Adrenal gland (tissue), 12 donors: ENCODE data around the gene CFAP65. TPM values are rescaled to one million over a fixed set of nuclear protein-coding genes. Genes with fewer than 3 reads are reported as not detected.

Source experiments
- DNase-seq, 7 donors: peaks; one replicate each; pipeline ENCODE4 v3.0.0-alpha.2; 2019 to 2020
- H3K27ac ChIP-seq, 5 donors: fragments of 200-600 bp; sonication (generic) in 4 of 5; 1 replicate in 3 of 5; 2 replicates in 2 of 5; pipeline versions ENCODE4 v1.5.1 to v1.8.0; 2016 to 2020; ENCODE audit warnings: mild to moderate bottlenecking in 1 of 5
- H3K27me3 ChIP-seq: fragments of 200-600 bp; 2 replicates; pipeline ENCODE4 v1.8.0; 2021
- H3K36me3 ChIP-seq, 2 donors: fragments of 200-600 bp; replicated peaks in 1 of 2; 1 replicate in 1 of 2; 2 replicates in 1 of 2; pipeline versions ENCODE4 v1.5.1 to v1.8.0; 2018 to 2022
- H3K4me1 ChIP-seq, 2 donors: fragments of 200-600 bp; replicated peaks in 1 of 2; 1 replicate in 1 of 2; 2 replicates in 1 of 2; pipeline versions ENCODE4 v1.5.1 to v1.8.0; 2018 to 2021
- H3K4me3 ChIP-seq, 4 donors: fragments of 200-600 bp; sonication (generic) in 3 of 4; one replicate each; pipeline ENCODE4 v1.5.1; 2016 to 2018
- H3K9me3 ChIP-seq, 3 donors: fragments of 200-600 bp; sonication (generic) in 1 of 3; replicated peaks in 1 of 3; 1 replicate in 2 of 3; 2 replicates in 1 of 3; pipeline versions ENCODE4 v1.5.1 to v1.8.0; 2016 to 2021
- POLR2A ChIP-seq, 2 donors: fragments of 450-650 bp; IDR thresholded peaks; one replicate each; pipeline ENCODE4 v1.6.1; 2017; ENCODE audit warnings: antibody characterized with exemption in 2 of 2, mild to moderate bottlenecking in 2 of 2, moderate library complexity in 1 of 2
- WGBS, 4 donors: extraction: QIAGEN DNeasy Blood & Tissue Kit in 2 of 4; methylation state at CpG; one replicate each; pipeline versions ENCODE4 v1.1.5 to v1.1.7; 2013 to 2017; 5-methylcytosine and 5-hydroxymethylcytosine counted together
- intact Hi-C, 2 donors: fragments of 100-400 bp; cut with DNase I; formaldehyde crosslinking; loops; one replicate each; pipeline versions ENCODE4 v1.14.1 to v1.15.0; 2022 to 2023
- microRNA counts, 2 donors: library from miRNA; unstranded; fragments of <30 nt; microRNA quantifications; one replicate each; lab custom pipeline; 2016
- microRNA-seq, 3 donors: library from miRNA; unstranded; fragments of <30 nt; microRNA quantifications; one replicate each; pipeline ENCODE4, GENCODE V29; 2017 to 2020
- polyA plus RNA-seq, 3 donors: library from polyadenylated mRNA; stranded (reverse); fragments of 200-250 nt in 2 of 3; fragments of 350-450 nt in 1 of 3; fragmentation: Illumina TruSeq in 1 of 3; extraction: RNeasy Lipid Tissue Mini Kit (QIAGEN cat#74804) in 1 of 3; gene quantifications; one replicate each; pipeline ENCODE4 v1.2.3, GENCODE V29; 2013 to 2014
- small RNA-seq, 2 donors: library from RNA; depleted of rRNA; stranded (forward); fragments of <200 nt; gene quantifications; one replicate each; pipeline ENCODE3, GENCODE V24; 2016
- total RNA-seq, 9 donors: library from RNA; depleted of rRNA in 4 of 9; stranded (reverse); fragments of >200 nt in 4 of 9; fragments of 120-200 nt in 1 of 9; fragmentation: NEBNext Ultra II Directional in 1 of 9; extraction: Animal tissue kit (Norgen Biotek cat#: 25700) in 1 of 9; gene quantifications; one replicate each; pipeline versions ENCODE4 v1.1.0 to v1.2.4, GENCODE V29; 2013 to 2023
- TF ChIP-seq, protein P1 (sequence below), 6 experiments: fragments of 450-650 bp in 4 of 6; fragments of 200-600 bp in 2 of 6; sonication (generic) in 1 of 6; IDR thresholded peaks; 1 replicate in 5 of 6; 2 replicates in 1 of 6; pipeline versions ENCODE4 v1.5.1 to v1.8.0; 2016 to 2021; ENCODE audit warnings: antibody characterized with exemption in 6 of 6, mild to moderate bottlenecking in 2 of 6, moderate library complexity in 1 of 6
- donor health status: healthy with polysubstance abuse.
- donor health status: Bipolar disorder and iron deficiency.
- donor health status: DM: yes; HTN: yes; CAD: no.
- donor health status: DM: no; HTN: no; CAD: no.
- donor health status: DM: no; HTN: no; CAD: no.
- donor health status: DM: yes; HTN: yes; CAD: no.

The CFAP65 gene
- total and polyA plus RNA-seq, 12 donors, result 0.04 to 0.16 (median 0.06) TPM; not detected in 7

DNA sequence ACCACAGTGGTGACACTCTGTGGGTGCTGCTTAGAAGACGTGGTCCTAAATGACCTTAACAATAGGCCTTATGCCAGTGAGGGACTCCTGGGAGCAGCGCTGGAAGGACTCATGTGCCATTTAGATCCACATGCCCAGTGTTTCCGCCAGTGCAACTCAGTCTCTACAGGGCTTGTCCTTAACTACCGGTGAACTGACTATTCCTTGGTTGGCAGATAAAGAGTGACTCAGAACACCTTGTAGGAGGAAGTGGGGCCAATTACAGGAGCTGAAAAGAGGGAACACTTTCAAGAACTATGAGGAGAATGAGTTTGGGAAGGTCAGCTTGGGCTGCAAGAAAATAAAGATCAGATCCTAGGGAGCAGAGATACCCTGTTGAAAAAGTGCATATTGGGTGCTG, 83.6 kb downstream of the CFAP65 start:
- Histone ChIP-seq H3K9me3 (no peaks in the 10 kb centered on the region), H3K4me1 (peaks cover 0 to 4% of the 10 kb centered on the region in 2 donors), H3K4me3 (no peak overlapping the region), H3K27ac (no peak overlapping the region), H3K36me3 (no peaks in the 10 kb centered on the region), H3K27me3 (peaks cover 38% of the 10 kb centered on the region)
- intact Hi-C loops, result no loop called here
- no peak for DNase-seq
- TF ChIP-seq, protein P1, sequence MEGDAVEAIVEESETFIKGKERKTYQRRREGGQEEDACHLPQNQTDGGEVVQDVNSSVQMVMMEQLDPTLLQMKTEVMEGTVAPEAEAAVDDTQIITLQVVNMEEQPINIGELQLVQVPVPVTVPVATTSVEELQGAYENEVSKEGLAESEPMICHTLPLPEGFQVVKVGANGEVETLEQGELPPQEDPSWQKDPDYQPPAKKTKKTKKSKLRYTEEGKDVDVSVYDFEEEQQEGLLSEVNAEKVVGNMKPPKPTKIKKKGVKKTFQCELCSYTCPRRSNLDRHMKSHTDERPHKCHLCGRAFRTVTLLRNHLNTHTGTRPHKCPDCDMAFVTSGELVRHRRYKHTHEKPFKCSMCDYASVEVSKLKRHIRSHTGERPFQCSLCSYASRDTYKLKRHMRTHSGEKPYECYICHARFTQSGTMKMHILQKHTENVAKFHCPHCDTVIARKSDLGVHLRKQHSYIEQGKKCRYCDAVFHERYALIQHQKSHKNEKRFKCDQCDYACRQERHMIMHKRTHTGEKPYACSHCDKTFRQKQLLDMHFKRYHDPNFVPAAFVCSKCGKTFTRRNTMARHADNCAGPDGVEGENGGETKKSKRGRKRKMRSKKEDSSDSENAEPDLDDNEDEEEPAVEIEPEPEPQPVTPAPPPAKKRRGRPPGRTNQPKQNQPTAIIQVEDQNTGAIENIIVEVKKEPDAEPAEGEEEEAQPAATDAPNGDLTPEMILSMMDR (IDR thresholded peaks at IDR 0.05), result no peak
- TF ChIP-seq POLR2A (IDR thresholded peaks at IDR 0.05), result no peak
- WGBS, 4 donors, result 69 to 90% (median 78%) methylated on average over 4 of the region's 4 CpGs

DNA sequence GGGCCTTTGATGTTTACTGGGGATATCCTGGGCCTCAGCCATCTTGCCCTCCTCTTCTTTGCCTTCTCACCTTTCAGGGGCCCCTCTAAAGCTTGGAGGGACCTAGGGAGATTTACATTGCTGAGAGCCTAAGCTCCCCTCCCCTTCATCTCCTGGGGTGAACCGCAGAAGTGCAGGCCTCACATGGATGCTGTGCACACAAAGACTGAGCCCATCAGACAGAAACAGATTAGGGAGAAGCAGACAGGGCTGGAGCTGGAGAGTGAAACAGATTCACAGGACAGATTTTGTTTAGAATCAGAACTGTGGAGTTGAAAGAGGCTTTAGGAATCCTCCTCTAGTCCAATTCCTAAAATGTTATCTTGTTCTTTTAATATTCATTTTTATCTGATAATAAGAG, 85.3 kb downstream of the CFAP65 start:
- Histone ChIP-seq H3K27me3 (peaks cover 24% of the 10 kb centered on the region), H3K9me3 (no peaks in the 10 kb centered on the region), H3K36me3 (no peaks in the 10 kb centered on the region), H3K27ac (no peak overlapping the region), H3K4me1 (peaks cover 0 to 4% of the 10 kb centered on the region in 2 donors), H3K4me3 (no peak overlapping the region)
- no peak for TF ChIP-seq POLR2A (IDR thresholded peaks at IDR 0.05)
- TF ChIP-seq, protein P1 (IDR thresholded peaks at IDR 0.05), result no peak
- intact Hi-C loops, result no loop called here
- WGBS, 4 donors, result 41 to 75% (median 51%) methylated on average over 1 of the region's 1 CpG
- no peak for DNase-seq

DNA sequence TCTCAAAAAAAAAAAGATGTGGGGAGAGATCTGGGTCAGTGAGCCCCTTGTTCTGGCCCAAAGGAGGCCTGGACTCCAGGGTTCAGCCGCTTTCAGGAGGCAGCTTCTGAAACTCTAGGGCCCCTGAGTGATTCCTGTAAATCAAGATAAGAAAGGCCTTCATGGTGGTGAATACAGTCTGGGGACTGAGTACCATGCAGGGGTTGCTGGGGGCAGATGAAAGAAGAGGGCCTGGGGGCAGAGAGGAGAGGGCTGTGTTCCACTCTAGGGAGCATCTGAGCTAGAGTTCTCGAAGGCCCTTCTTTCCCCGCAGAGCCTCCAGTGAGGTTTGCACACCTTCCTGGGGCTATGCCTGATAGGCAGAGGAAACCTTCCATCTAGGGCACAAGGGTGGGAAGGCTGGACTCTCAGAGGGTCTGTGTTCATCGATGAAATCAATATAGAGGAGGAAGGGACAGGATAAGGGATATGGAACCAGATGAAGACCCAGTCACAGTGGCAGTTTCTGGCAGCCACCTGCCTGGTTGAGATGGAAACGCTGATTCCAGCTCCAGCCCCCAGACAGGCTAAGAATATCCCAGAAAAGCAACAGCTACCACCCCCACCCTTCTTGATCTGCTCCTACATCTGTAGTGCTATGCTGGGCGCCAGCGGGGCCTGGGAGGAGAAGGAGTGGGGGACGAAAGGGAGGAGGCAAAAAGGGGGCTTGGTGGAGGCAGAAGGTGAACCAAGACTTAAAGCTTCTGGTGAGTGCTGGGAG, 86.6 kb downstream of the CFAP65 start:
- Histone ChIP-seq H3K4me3 (no peak overlapping the region), H3K9me3 (no peaks in the 10 kb centered on the region), H3K36me3 (no peaks in the 10 kb centered on the region), H3K27ac (no peak overlapping the region), H3K27me3 (peaks cover 10% of the 10 kb centered on the region), H3K4me1 (peaks cover 0 to 2% of the 10 kb centered on the region in 2 donors)
- no peak for TF ChIP-seq POLR2A (IDR thresholded peaks at IDR 0.05)
- TF ChIP-seq, protein P1 (IDR thresholded peaks at IDR 0.05), result no peak
- intact Hi-C loops, result no loop called here
- WGBS, 4 donors, result 74 to 84% (median 82%) methylated on average over 8 of the region's 8 CpGs
- DNase-seq, result no peak

DNA sequence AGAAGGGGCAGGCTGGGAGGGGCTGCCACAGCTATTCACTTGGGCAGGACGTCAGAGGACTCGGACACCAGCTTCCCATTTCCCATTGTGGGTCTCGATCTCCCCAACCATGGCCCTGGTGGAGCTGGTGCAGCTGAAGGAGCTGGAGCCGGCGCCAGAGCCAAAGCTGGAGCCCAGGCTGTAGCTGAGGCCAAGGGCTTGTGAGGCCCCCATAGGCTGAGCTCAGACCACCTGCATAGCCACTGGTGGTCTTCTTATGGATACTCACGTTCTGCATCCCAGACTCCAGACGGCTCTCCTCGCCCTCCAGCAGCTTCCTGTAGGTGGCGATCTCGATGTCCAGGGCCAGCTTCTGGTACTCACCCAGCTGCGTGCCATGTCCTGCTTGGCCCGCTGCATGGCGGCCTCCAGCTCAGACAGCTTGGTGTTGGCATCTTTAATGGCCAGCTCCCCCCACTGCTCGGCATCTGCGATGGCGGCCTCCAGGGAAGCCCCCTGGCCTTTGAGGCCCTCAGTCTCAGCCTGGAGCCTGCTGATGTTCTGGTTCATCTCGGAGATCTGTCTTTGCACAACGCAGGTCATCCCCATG, 87.9 kb downstream of the CFAP65 start:
- Histone ChIP-seq H3K4me1 (no peaks in the 10 kb centered on the region), H3K9me3 (no peaks in the 10 kb centered on the region), H3K4me3 (no peak overlapping the region), H3K27ac (no peak overlapping the region), H3K36me3 (no peaks in the 10 kb centered on the region), H3K27me3 (no peaks in the 10 kb centered on the region)
- TF ChIP-seq, protein P1 (IDR thresholded peaks at IDR 0.05), result no peak
- no peak for TF ChIP-seq POLR2A (IDR thresholded peaks at IDR 0.05)
- WGBS, 4 donors, result 57 to 80% (median 73%) methylated on average over 1 to 18 of the region's 18 CpGs
- intact Hi-C loops, result no loop called here
- no peak for DNase-seq

MicroRNA genes within 50 kb of the gene (microRNA counts, 767-probe panel; counts per million panel counts)
- microRNA hsa-miR-3131 (lab: Ali Mortazavi, UCI) (0 counts per million in 2 donors), microRNA hsa-miR-375 (lab: Ali Mortazavi, UCI) (0 to 7,105 counts per million in 2 donors)

Small RNAs within 50 kb of the gene (microRNA-seq; reads per million reads assigned to microRNA genes)
- gene MIR3131 (0 to 0.57 (median 0) reads per million in 3 donors), gene MIR375 (907 to 2,621 (median 1,176) reads per million in 3 donors)

Small RNAs within 50 kb of the gene (small RNA-seq; reads per million reads assigned to genes)
- 0 reads per million in 2 donors for gene MIR3131
- 260 to 1,564 reads per million in 2 donors for gene MIR375

Other genes starting within 250 kb of the CFAP65 start
- gene PRKAG3, start 209.7 kb downstream of the CFAP65 start, total RNA-seq, result under 1 TPM in 1 of 9 donors, not detected in 8; 0.20 TPM
- not detected for gene PRKAG3, start 209.7 kb downstream of the CFAP65 start, polyA plus RNA-seq
- 1 to 10 TPM in 2 of 9 donors, under 1 TPM in 6, not detected in 1; 0.06 to 2.2 (median 0.67) TPM for gene WNT6, start 181.7 kb downstream of the CFAP65 start, total RNA-seq
- gene WNT6, start 181.7 kb downstream of the CFAP65 start, polyA plus RNA-seq, result 1 to 10 TPM in 1 of 3 donors, under 1 TPM in 1, not detected in 1; 0.40 to 1.8 TPM
- gene WNT10A, start 160.7 kb downstream of the CFAP65 start, total RNA-seq, result under 1 TPM in 2 of 9 donors, not detected in 7; 0.14 to 0.43 TPM
- under 1 TPM in 2 of 3 donors, not detected in 1; 0.07 to 0.24 TPM for gene WNT10A, start 160.7 kb downstream of the CFAP65 start, polyA plus RNA-seq
- gene CDK5R2, start 81.8 kb downstream of the CFAP65 start, total RNA-seq, result 1 to 10 TPM in 3 of 9 donors, under 1 TPM in 3, not detected in 3; 0.13 to 8.7 (median 1.1) TPM
- 10 to 100 TPM in 1 of 3 donors, 1 to 10 TPM in 2; 1.7 to 10.4 (median 5.0) TPM for gene CDK5R2, start 81.8 kb downstream of the CFAP65 start, polyA plus RNA-seq
- gene FEV, start 56.3 kb downstream of the CFAP65 start, total RNA-seq, result 1 to 10 TPM in 3 of 9 donors, under 1 TPM in 2, not detected in 4; 0.22 to 7.2 (median 1.2) TPM
- gene FEV, start 56.3 kb downstream of the CFAP65 start, polyA plus RNA-seq, result 10 to 100 TPM in 1 of 3 donors, 1 to 10 TPM in 2; 3.5 to 16.5 (median 5.3) TPM
- 1 to 10 TPM in 3 of 9 donors, under 1 TPM in 2, not detected in 4; 0.39 to 6.8 (median 2.1) TPM for gene CRYBA2, start 48.1 kb downstream of the CFAP65 start, total RNA-seq
- gene CRYBA2, start 48.1 kb downstream of the CFAP65 start, polyA plus RNA-seq, result 10 to 100 TPM in 1 of 3 donors, 1 to 10 TPM in 2; 1.6 to 26.6 (median 7.2) TPM
- gene IHH, start 19.4 kb upstream of the CFAP65 start, total RNA-seq, result under 1 TPM in 1 of 9 donors, not detected in 8; 0.11 TPM
- gene IHH, start 19.4 kb upstream of the CFAP65 start, polyA plus RNA-seq, result under 1 TPM in 1 of 3 donors, not detected in 2; 0.17 TPM
- 10 to 100 TPM; 11.9 to 22.9 (median 17.8) TPM for gene NHEJ1, start 119.3 kb upstream of the CFAP65 start, total RNA-seq
- 10 to 100 TPM in 1 of 3 donors, 1 to 10 TPM in 2; 5.7 to 26.0 (median 7.1) TPM for gene NHEJ1, start 119.3 kb upstream of the CFAP65 start, polyA plus RNA-seq
- 1 to 10 TPM in 2 of 9 donors, under 1 TPM in 5, not detected in 2; 0.14 to 2.9 (median 0.83) TPM for gene SLC23A3, start 128.5 kb upstream of the CFAP65 start, total RNA-seq
- gene SLC23A3, start 128.5 kb upstream of the CFAP65 start, polyA plus RNA-seq, result 1 to 10 TPM in 1 of 3 donors, under 1 TPM in 2; 0.11 to 4.3 (median 0.84) TPM
- 100 to 1,000 TPM in 6 of 9 donors, 10 to 100 TPM in 3; 32.6 to 137 (median 110) TPM for gene CNPPD1, start 135.4 kb upstream of the CFAP65 start, total RNA-seq
- 10 to 100 TPM; 46.9 to 62.7 (median 61.0) TPM for gene CNPPD1, start 135.4 kb upstream of the CFAP65 start, polyA plus RNA-seq
- 100 to 1,000 TPM in 5 of 9 donors, 10 to 100 TPM in 4; 63.3 to 159 (median 114) TPM for gene RETREG2, start 136.8 kb upstream of the CFAP65 start, total RNA-seq
- gene RETREG2, start 136.8 kb upstream of the CFAP65 start, polyA plus RNA-seq, result 10 to 100 TPM; 30.1 to 63.3 (median 47.6) TPM
- gene ZFAND2B, start 165.3 kb upstream of the CFAP65 start, total RNA-seq, result 100 to 1,000 TPM in 1 of 9 donors, 10 to 100 TPM in 8; 28.7 to 156 (median 34.5) TPM
- gene ZFAND2B, start 165.3 kb upstream of the CFAP65 start, polyA plus RNA-seq, result 10 to 100 TPM; 24.7 to 85.5 (median 48.3) TPM
- 10 to 100 TPM; 10.1 to 85.1 (median 26.8) TPM for gene ABCB6, start 177.4 kb upstream of the CFAP65 start, total RNA-seq
- gene ABCB6, start 177.4 kb upstream of the CFAP65 start, polyA plus RNA-seq, result 10 to 100 TPM; 22.4 to 73.3 (median 71.2) TPM
- 10 to 100 TPM; 27.3 to 73.1 (median 57.8) TPM for gene ATG9A, start 188.1 kb upstream of the CFAP65 start, total RNA-seq
- 10 to 100 TPM; 13.0 to 37.6 (median 26.5) TPM for gene ATG9A, start 188.1 kb upstream of the CFAP65 start, polyA plus RNA-seq
- gene ANKZF1, start 188.3 kb upstream of the CFAP65 start, total RNA-seq, result 10 to 100 TPM; 11.5 to 60.1 (median 36.8) TPM
- gene ANKZF1, start 188.3 kb upstream of the CFAP65 start, polyA plus RNA-seq, result 10 to 100 TPM; 15.0 to 93.1 (median 50.4) TPM
- gene GLB1L, start 203.9 kb upstream of the CFAP65 start, total RNA-seq, result 10 to 100 TPM in 7 of 9 donors, 1 to 10 TPM in 2; 6.3 to 25.0 (median 14.2) TPM
- 10 to 100 TPM; 12.6 to 18.1 (median 14.9) TPM for gene GLB1L, start 203.9 kb upstream of the CFAP65 start, polyA plus RNA-seq
- 10 to 100 TPM; 19.2 to 55.8 (median 26.8) TPM for gene STK16, start 204.0 kb upstream of the CFAP65 start, total RNA-seq
- gene STK16, start 204.0 kb upstream of the CFAP65 start, polyA plus RNA-seq, result 10 to 100 TPM; 24.7 to 27.1 (median 26.8) TPM
- gene TUBA4B, start 211.7 kb upstream of the CFAP65 start, total RNA-seq, result under 1 TPM in 1 of 9 donors, not detected in 8; 0.14 TPM
- gene TUBA4B, start 211.7 kb upstream of the CFAP65 start, polyA plus RNA-seq, result under 1 TPM in 1 of 3 donors, not detected in 2; 0.07 TPM
- 100 to 1,000 TPM in 1 of 9 donors, 10 to 100 TPM in 8; 16.6 to 207 (median 26.4) TPM for gene TUBA4A, start 212.4 kb upstream of the CFAP65 start, total RNA-seq
- gene TUBA4A, start 212.4 kb upstream of the CFAP65 start, polyA plus RNA-seq, result 100 to 1,000 TPM in 1 of 3 donors, 10 to 100 TPM in 2; 13.4 to 741 (median 39.6) TPM
- 100 to 1,000 TPM in 8 of 9 donors, 10 to 100 TPM in 1; 80.6 to 180 (median 134) TPM for gene DNAJB2, start 237.8 kb upstream of the CFAP65 start, total RNA-seq
- 100 to 1,000 TPM; 126 to 201 (median 145) TPM for gene DNAJB2, start 237.8 kb upstream of the CFAP65 start, polyA plus RNA-seq